HCT116 (cell line): ENCODE data around the gene SLC24A3.

Experiments
- EZH2 ChIP-seq: fragments of 200-600 bp; sonication (generic); IDR thresholded peaks from 2 replicates; pipeline ENCODE4 v1.6.1; 2017; ENCODE audit warnings: antibody characterized with exemption, mixed run types
- JUND ChIP-seq: IDR thresholded peaks from 2 replicates; pipeline ENCODE4 v1.6.1; 2012
- POLR2A ChIP-seq: IDR thresholded peaks from 2 replicates; pipeline ENCODE4 v1.7.0; 2011; ENCODE audit warnings: borderline replicate concordance; ENCODE audit not compliant: insufficient read depth, insufficient read length; ENCODE audit errors: extremely low read depth
- RAD21 ChIP-seq: IDR thresholded peaks from 2 replicates; pipeline ENCODE4 v1.6.1; 2012; ENCODE audit warnings: low read depth, mild to moderate bottlenecking
- SIN3A ChIP-seq: IDR thresholded peaks from 2 replicates; pipeline ENCODE4 v1.6.1; 2012; ENCODE audit warnings: low read depth
- SRF ChIP-seq: IDR thresholded peaks from 2 replicates; pipeline ENCODE4 v1.6.1; 2012; ENCODE audit warnings: low read depth
- YY1 ChIP-seq: IDR thresholded peaks from 2 replicates; pipeline ENCODE4 v1.6.1; 2011; ENCODE audit warnings: low read length, low read depth, moderate library complexity, mild to moderate bottlenecking; ENCODE audit not compliant: insufficient replicate concordance; ENCODE audit errors: extremely low read depth
- ZFX ChIP-seq: fragments of 450-650 bp; IDR thresholded peaks from 2 replicates; pipeline ENCODE4 v1.6.1; 2017
- TF ChIP-seq, protein P1 (sequence below), 3 experiments: fragments of 200-600 bp in 1 of 3; sonication (generic) in 1 of 3; IDR thresholded peaks in 2 of 3; conservative IDR thresholded peaks in 1 of 3; 2 replicates each; pipeline ENCODE4 v1.5.1; 2012 to 2017; ENCODE audit warnings: low read depth in 2 of 3, low read length in 2 of 3, antibody characterized with exemption in 1 of 3, borderline replicate concordance in 1 of 3, control low read depth in 1 of 3, mild to moderate bottlenecking in 1 of 3, mixed read lengths in 1 of 3, mixed run types in 1 of 3, moderate library complexity in 1 of 3; ENCODE audit not compliant: insufficient read depth in 1 of 3
- TF ChIP-seq, protein P2 (sequence below): IDR thresholded peaks from 2 replicates; pipeline ENCODE4 v1.6.1; 2012; ENCODE audit warnings: low read depth
- TF ChIP-seq, protein P3 (sequence below): IDR thresholded peaks from 2 replicates; pipeline ENCODE4 v1.6.1; 2012
- TF ChIP-seq, protein P4 (sequence below): IDR thresholded peaks from 2 replicates; pipeline ENCODE4 v1.6.1; 2011; ENCODE audit warnings: mild to moderate bottlenecking, low read length, moderate library complexity; ENCODE audit not compliant: insufficient replicate concordance; ENCODE audit errors: extremely low read depth

DNA sequence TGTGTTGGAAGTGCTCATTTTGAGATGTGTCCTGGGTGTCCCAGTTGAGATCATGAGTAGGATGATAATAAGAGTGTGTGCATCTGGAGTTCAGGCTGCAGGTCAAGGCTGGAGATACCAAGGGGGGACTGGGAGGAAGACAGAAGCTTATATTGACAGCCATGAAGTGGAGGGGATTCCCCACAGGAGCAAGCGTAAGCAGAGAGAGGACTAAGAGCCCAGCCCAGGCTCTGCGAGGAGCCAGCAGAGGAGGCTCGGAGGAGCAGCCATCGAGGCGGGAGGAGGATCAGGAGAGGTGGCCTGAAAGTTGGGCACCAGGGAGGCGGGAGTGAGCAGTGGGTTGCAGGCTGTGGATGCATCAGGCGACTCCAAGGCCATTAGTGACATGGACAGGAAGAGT is 116.2 kb downstream of the SLC24A3 start:
- TF ChIP-seq, protein P1, sequence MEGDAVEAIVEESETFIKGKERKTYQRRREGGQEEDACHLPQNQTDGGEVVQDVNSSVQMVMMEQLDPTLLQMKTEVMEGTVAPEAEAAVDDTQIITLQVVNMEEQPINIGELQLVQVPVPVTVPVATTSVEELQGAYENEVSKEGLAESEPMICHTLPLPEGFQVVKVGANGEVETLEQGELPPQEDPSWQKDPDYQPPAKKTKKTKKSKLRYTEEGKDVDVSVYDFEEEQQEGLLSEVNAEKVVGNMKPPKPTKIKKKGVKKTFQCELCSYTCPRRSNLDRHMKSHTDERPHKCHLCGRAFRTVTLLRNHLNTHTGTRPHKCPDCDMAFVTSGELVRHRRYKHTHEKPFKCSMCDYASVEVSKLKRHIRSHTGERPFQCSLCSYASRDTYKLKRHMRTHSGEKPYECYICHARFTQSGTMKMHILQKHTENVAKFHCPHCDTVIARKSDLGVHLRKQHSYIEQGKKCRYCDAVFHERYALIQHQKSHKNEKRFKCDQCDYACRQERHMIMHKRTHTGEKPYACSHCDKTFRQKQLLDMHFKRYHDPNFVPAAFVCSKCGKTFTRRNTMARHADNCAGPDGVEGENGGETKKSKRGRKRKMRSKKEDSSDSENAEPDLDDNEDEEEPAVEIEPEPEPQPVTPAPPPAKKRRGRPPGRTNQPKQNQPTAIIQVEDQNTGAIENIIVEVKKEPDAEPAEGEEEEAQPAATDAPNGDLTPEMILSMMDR (IDR thresholded peaks at IDR 0.05 in 2 of 3, conservative IDR thresholded peaks at IDR 0.05 in 1 of 3; ENCODE audit: borderline replicate concordance in 1 of 3, insufficient read depth in 1 of 3, low read depth in 2 of 3, low read length in 2 of 3) = no peak
- TF ChIP-seq EZH2 = no peak
- TF ChIP-seq, protein P2, sequence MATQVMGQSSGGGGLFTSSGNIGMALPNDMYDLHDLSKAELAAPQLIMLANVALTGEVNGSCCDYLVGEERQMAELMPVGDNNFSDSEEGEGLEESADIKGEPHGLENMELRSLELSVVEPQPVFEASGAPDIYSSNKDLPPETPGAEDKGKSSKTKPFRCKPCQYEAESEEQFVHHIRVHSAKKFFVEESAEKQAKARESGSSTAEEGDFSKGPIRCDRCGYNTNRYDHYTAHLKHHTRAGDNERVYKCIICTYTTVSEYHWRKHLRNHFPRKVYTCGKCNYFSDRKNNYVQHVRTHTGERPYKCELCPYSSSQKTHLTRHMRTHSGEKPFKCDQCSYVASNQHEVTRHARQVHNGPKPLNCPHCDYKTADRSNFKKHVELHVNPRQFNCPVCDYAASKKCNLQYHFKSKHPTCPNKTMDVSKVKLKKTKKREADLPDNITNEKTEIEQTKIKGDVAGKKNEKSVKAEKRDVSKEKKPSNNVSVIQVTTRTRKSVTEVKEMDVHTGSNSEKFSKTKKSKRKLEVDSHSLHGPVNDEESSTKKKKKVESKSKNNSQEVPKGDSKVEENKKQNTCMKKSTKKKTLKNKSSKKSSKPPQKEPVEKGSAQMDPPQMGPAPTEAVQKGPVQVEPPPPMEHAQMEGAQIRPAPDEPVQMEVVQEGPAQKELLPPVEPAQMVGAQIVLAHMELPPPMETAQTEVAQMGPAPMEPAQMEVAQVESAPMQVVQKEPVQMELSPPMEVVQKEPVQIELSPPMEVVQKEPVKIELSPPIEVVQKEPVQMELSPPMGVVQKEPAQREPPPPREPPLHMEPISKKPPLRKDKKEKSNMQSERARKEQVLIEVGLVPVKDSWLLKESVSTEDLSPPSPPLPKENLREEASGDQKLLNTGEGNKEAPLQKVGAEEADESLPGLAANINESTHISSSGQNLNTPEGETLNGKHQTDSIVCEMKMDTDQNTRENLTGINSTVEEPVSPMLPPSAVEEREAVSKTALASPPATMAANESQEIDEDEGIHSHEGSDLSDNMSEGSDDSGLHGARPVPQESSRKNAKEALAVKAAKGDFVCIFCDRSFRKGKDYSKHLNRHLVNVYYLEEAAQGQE = no peak
- TF ChIP-seq ZFX = no peak
- no peak for TF ChIP-seq SRF
- TF ChIP-seq, protein P3, sequence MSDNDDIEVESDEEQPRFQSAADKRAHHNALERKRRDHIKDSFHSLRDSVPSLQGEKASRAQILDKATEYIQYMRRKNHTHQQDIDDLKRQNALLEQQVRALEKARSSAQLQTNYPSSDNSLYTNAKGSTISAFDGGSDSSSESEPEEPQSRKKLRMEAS = no peak
- TF ChIP-seq POLR2A = no peak
- no peak for TF ChIP-seq SIN3A
- no peak for TF ChIP-seq RAD21
- TF ChIP-seq, protein P4, sequence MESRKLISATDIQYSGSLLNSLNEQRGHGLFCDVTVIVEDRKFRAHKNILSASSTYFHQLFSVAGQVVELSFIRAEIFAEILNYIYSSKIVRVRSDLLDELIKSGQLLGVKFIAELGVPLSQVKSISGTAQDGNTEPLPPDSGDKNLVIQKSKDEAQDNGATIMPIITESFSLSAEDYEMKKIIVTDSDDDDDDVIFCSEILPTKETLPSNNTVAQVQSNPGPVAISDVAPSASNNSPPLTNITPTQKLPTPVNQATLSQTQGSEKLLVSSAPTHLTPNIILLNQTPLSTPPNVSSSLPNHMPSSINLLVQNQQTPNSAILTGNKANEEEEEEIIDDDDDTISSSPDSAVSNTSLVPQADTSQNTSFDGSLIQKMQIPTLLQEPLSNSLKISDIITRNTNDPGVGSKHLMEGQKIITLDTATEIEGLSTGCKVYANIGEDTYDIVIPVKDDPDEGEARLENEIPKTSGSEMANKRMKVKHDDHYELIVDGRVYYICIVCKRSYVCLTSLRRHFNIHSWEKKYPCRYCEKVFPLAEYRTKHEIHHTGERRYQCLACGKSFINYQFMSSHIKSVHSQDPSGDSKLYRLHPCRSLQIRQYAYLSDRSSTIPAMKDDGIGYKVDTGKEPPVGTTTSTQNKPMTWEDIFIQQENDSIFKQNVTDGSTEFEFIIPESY = no peak
- TF ChIP-seq YY1 = no peak
- no peak for TF ChIP-seq JUND
